Panc1 (cell line): Measurements from ENCODE around the gene NACA.
"Not testable (repeated sequence)": the region's sequence is repeated elsewhere in the genome, so short reads cannot be mapped to it uniquely, and the experiment has no call there.

Source experiments
- CTCF ChIP-seq: fragments of 450-650 bp; IDR thresholded peaks from 2 replicates; pipeline ENCODE4 v1.5.1; 2017; ENCODE audit warnings: mild to moderate bottlenecking
- POLR2AphosphoS5 ChIP-seq: IDR thresholded peaks from 2 replicates; pipeline ENCODE4 v1.6.1; 2012; ENCODE audit warnings: mild to moderate bottlenecking, low read depth, low read length, moderate library complexity
- REST ChIP-seq, 2 experiments: IDR thresholded peaks; 2 replicates each; pipeline ENCODE4 v1.6.1; 2011 to 2012; ENCODE audit warnings: low read depth in 2 of 2, control low read depth in 1 of 2, low read length in 1 of 2, mild to moderate bottlenecking in 1 of 2, moderate library complexity in 1 of 2; ENCODE audit not compliant: insufficient read depth in 1 of 2
- SIN3A ChIP-seq: IDR thresholded peaks from 2 replicates; pipeline ENCODE4 v1.6.1; 2012; ENCODE audit warnings: low read depth, mild to moderate bottlenecking, low read length, moderate library complexity, borderline replicate concordance; ENCODE audit not compliant: insufficient read depth

GRCh38 chr12:56726196-56726675, 1.1 kb upstream of the NACA start:
- TF ChIP-seq CTCF; POLR2AphosphoS5; REST (IDR thresholded peaks at IDR 0.05; ENCODE audit: insufficient read depth in 1 of 2, low read depth in 2 of 2, low read length in 1 of 2); SIN3A: not testable (repeated sequence)
